Measurements from ENCODE around the gene MRPL22.
"Not testable (repeated sequence)": the region's sequence is repeated elsewhere in the genome, so short reads cannot be mapped to it uniquely, and the experiment has no call there.

Gene MRPL22

GRCh38 chr5:154993461-154993860, 52.6 kb downstream of the MRPL22 start:
- no peak for DNase-seq (ENCODE audit: low read depth in 3 of 3)

GRCh38 chr5:154995679-154996078, 54.8 kb downstream of the MRPL22 start:
- DNase-seq (ENCODE audit: low read depth in 3 of 3) = no peak

DNA sequence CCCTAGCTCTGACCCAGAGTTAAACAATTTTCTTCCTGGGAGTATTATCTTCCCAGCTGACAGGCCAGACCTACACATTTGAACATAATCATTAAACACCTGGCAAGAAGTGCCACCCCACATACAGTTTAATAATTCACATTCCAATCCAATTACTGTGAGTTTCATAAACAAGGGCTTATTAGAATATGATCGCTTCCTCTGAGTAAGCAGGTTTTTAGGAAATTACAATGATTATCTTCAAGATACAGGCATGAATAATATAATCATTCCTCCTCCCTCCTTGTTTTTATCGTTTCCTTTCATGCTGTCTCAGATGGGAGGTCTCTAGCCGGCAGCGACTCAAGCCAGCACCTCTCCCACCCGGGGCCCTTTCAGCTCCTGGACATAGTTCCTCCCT, 56.9 kb downstream of the MRPL22 start:
- no peak for DNase-seq (ENCODE audit: low read depth in 3 of 3)

GRCh38 chr5:154999865-155000264, 59.0 kb downstream of the MRPL22 start:
- no peak for DNase-seq (ENCODE audit: low read depth in 3 of 3)

- DNase-seq (ENCODE audit: low read depth in 3 of 3) = no peak
Measured at GRCh38 chr5:155001523-155001922, 60.6 kb downstream of the MRPL22 start.

- not testable (repeated sequence) for DNase-seq (ENCODE audit: low read depth in 3 of 3)
Measured at GRCh38 chr5:155002722-155003121, 61.8 kb downstream of the MRPL22 start.

DNA sequence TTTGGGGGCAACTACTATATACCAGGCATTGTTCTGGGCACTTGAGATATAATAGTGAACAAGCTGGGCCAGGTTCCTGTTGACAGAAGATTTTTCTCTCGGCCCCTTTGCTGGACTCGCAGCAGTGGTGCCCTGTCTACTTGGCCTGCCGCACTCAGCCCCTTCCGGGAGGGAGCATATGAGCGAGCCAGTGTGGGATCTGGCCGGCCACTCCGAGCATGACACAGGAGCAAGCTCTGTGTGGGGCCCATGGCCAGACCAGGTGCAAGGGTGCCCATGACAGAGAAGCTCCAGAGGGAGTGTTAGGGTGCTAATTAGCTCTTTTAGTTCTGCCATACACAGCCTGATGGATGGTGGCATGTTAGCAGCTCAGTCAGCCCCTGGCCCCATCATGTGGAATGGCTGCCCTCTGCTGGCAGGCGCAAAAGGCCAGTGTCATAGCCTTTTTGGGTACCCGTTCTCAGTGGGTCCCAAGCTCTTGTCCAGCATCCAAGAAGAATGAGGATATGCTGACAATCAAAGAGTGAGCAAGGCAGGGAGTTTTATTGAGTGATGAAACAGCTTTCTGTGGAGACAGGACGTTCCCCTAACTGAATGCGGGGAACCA, 63.4 kb downstream of the MRPL22 start:
- peak in 1 of 3 experiments; percentile 31 for DNase-seq (ENCODE audit: low read depth in 3 of 3)

DNA sequence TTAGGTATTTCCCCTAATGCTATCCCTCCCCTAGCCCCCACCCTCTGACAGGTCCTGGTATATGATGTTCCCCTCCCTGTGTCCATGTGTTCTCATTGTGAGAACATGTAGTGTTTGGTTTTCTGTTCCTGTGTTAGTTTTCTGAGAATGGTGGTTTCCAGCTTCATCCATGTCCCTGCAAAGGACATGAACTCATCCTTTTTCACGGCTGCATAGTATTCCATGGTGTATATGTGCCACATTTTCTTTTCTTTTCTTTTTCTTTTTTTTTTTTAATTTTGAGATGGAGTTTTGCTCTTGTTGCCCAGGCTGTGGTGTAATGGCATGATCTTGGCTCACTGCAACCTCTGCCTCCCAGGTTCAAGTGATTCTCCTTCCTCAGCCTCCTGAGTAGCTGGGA, 65.4 kb downstream of the MRPL22 start:
- not testable (repeated sequence) for DNase-seq (ENCODE audit: low read depth in 3 of 3)

DNA sequence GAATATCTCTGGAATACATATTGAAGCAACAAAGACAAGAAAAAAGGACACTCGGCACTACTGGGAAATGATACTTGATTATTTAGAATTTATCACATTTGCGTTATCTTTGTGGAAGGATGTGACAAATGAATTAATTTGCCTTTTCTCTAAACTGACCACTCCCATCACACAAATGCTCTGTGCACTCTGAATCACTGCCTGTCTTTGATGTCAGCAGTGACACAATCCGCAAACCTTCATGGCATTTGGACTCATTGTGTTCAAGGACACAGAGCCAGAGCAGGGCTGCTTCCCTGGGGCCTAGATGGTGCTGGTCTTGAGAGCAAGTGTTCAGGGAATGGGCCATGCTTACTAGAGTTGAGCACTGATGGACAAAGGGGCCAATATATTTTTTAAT, 67.8 kb downstream of the MRPL22 start:
- no peak for DNase-seq (ENCODE audit: low read depth in 3 of 3)

- DNase-seq (ENCODE audit: low read depth in 3 of 3) = no peak
Measured at GRCh38 chr5:155010881-155011280, 70.0 kb downstream of the MRPL22 start.

DNA sequence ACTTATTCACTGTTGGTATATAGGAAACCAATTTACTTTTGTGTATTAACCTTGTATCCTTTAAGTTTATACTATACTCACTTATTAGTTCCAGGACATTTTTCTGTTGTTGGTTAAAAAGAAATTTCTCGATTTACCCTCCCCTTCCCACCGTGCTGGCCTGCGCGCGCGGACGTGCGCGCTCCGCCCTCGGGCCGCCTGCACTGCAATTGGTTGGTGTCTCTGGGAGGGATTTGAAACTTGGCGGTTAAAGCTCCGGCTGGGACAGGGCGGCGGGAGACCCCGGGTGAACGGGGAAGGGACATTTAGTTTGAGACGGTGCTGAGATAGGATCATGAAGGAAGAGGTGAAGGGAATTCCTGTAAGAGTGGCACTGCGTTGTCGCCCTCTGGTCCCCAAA, 72.7 kb downstream of the MRPL22 start, which contains the start of gene KIF4B:
Gene KIF4B, plus strand, starts transcription at position 230 of the 400 bp plus-strand sequence. Its CDS starts 105 bp downstream, at position 335.
- DNase-seq (ENCODE audit: low read depth in 3 of 3) = no peak

DNA sequence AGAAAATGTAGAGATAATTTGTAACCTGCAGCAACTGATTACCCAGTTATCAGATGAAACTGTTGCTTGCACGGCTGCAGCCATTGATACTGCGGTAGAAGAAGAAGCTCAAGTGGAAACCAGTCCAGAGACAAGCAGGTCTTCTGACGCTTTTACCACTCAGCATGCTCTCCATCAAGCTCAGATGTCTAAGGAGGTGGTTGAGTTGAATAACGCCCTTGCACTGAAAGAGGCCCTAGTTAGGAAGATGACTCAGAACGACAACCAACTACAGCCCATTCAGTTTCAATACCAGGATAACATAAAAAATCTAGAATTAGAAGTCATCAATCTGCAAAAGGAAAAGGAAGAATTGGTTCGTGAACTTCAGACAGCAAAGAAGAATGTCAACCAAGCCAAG, 74.4 kb downstream of the MRPL22 start:
- DNase-seq (ENCODE audit: low read depth in 3 of 3) = no peak

- DNase-seq (ENCODE audit: low read depth in 3 of 3) = no peak
Measured at GRCh38 chr5:155017610-155018009, 76.7 kb downstream of the MRPL22 start.

Measured in stimulated activated CD4-positive, alpha-beta T cell treated with anti-CD3 and anti-CD28 coated beads, TNF-alpha, amount 100 ng/mL, for 24 hours (primary cell).